ENCODE results near the gene EMILIN2. TPM values are rescaled to one million over a fixed set of nuclear protein-coding genes. Genes with fewer than 3 reads are reported as not detected.

EMILIN2 gene
- total RNA-seq, 3 donors from 2014 or later (not counting 1 experiment from before 2014, with no cell fraction given): 8.4 to 25.6 (median 9.8) TPM

- Histone ChIP-seq H3K4me1 (ENCODE audit: control insufficient read depth, insufficient read depth, low read length) (no peaks in the 10 kb centered on the region), H3K27ac (ENCODE audit: low read length) (no peak overlapping the region), H3K4me3 (ENCODE audit: low read length) (no peak overlapping the region), H3K27me3 (ENCODE audit: control insufficient read depth, insufficient read depth, low read length) (no peaks in the 10 kb centered on the region), H3K36me3 (ENCODE audit: control insufficient read depth, insufficient read depth, low read length) (no peaks in the 10 kb centered on the region), H3K9me3 (ENCODE audit: control insufficient read depth, insufficient read depth, low read length) (no peaks in the 10 kb centered on the region)
- intact Hi-C loops (cut with micrococcal nuclease): no loop called here
- no peaks in the 10 kb centered on the region for H3K36me3 Mint-ChIP-seq
- DNase-seq (no peak), ATAC-seq (no peak)
- no peak overlapping the region for H3K27ac Mint-ChIP-seq
- H3K9me3 Mint-ChIP-seq: no peaks in the 10 kb centered on the region
- TF ChIP-seq CTCF (IDR thresholded peaks at IDR 0.05): no peak
- peaks cover 11 to 18% of the 10 kb centered on the region in 2 donors for H3K4me1 Mint-ChIP-seq
- peaks cover 0 to 5% of the 10 kb centered on the region in 2 donors for H3K27me3 Mint-ChIP-seq (ENCODE audit: low read depth in 2 of 2)
- 82% methylated on average over 4 of the region's 4 CpGs for WGBS (ENCODE audit: insufficient coverage)
- H3K4me3 Mint-ChIP-seq: no peak overlapping the region
Measured at GRCh38 chr18:2893056-2893455, 46.2 kb downstream of the EMILIN2 start.

- Histone ChIP-seq H3K4me1 (ENCODE audit: control insufficient read depth, insufficient read depth, low read length) (no peaks in the 10 kb centered on the region), H3K4me3 (ENCODE audit: low read length) (no peak overlapping the region), H3K27ac (ENCODE audit: low read length) (no peak overlapping the region), H3K9me3 (ENCODE audit: control insufficient read depth, insufficient read depth, low read length) (no peaks in the 10 kb centered on the region), H3K27me3 (ENCODE audit: control insufficient read depth, insufficient read depth, low read length) (no peaks in the 10 kb centered on the region), H3K36me3 (ENCODE audit: control insufficient read depth, insufficient read depth, low read length) (no peaks in the 10 kb centered on the region)
- TF ChIP-seq CTCF (IDR thresholded peaks at IDR 0.05): no peak
- no peak for ATAC-seq
- Mint-ChIP-seq H3K27ac (no peak overlapping the region), H3K36me3 (no peaks in the 10 kb centered on the region), H3K27me3 (ENCODE audit: low read depth in 2 of 2) (peaks cover 0 to 5% of the 10 kb centered on the region in 2 donors), H3K9me3 (no peaks in the 10 kb centered on the region), H3K4me3 (no peak overlapping the region), H3K4me1 (peaks cover 11 to 18% of the 10 kb centered on the region in 2 donors)
- WGBS (ENCODE audit: insufficient coverage): 93% methylated on average over 5 of the region's 5 CpGs
- intact Hi-C loops (cut with micrococcal nuclease): no loop called here
- no peak for DNase-seq
Measured at GRCh38 chr18:2893676-2894075, 46.9 kb downstream of the EMILIN2 start.

GRCh38 chr18:2894131-2894840 lies 47.5 kb downstream of the EMILIN2 start:
- Mint-ChIP-seq H3K36me3 (no peaks in the 10 kb centered on the region), H3K4me3 (no peak overlapping the region), H3K9me3 (no peaks in the 10 kb centered on the region), H3K27ac (peak overlapping the region in 1 of 2 donors; percentile 39), H3K4me1 (peaks cover 11 to 18% of the 10 kb centered on the region in 2 donors), H3K27me3 (ENCODE audit: low read depth in 2 of 2) (peaks cover 0 to 5% of the 10 kb centered on the region in 2 donors)
- Histone ChIP-seq H3K36me3 (ENCODE audit: control insufficient read depth, insufficient read depth, low read length) (no peaks in the 10 kb centered on the region), H3K4me3 (ENCODE audit: low read length) (no peak overlapping the region), H3K4me1 (ENCODE audit: control insufficient read depth, insufficient read depth, low read length) (no peaks in the 10 kb centered on the region), H3K9me3 (ENCODE audit: control insufficient read depth, insufficient read depth, low read length) (no peaks in the 10 kb centered on the region), H3K27ac (ENCODE audit: low read length) (no peak overlapping the region), H3K27me3 (ENCODE audit: control insufficient read depth, insufficient read depth, low read length) (no peaks in the 10 kb centered on the region)
- WGBS (ENCODE audit: insufficient coverage): 87% methylated on average over 11 of the region's 11 CpGs
- no peak for TF ChIP-seq CTCF (IDR thresholded peaks at IDR 0.05)
- ATAC-seq (no peak), DNase-seq (no peak)
- intact Hi-C loops (cut with micrococcal nuclease): no loop called here
